Measurements from ENCODE around the gene MYL1.

The MYL1 gene

GRCh38 chr2:210267698-210268097 is 47.3 kb downstream of the MYL1 start:
- DNase-seq (ENCODE audit: low read depth in 2 of 2) = no peak

- no peak for DNase-seq (ENCODE audit: low read depth in 2 of 2)
These were observed 50.7 kb downstream of the MYL1 start for GRCh38 chr2:210264282-210264681.

GRCh38 chr2:210263841-210264240 is 51.1 kb downstream of the MYL1 start:
- no peak for DNase-seq (ENCODE audit: low read depth in 2 of 2)

- DNase-seq (ENCODE audit: low read depth in 2 of 2) = no peak
These were observed 52.9 kb downstream of the MYL1 start for GRCh38 chr2:210262036-210262435.

- no peak for DNase-seq (ENCODE audit: low read depth in 2 of 2)
These were observed 55.3 kb downstream of the MYL1 start for GRCh38 chr2:210259687-210260086.

- no peak for DNase-seq (ENCODE audit: low read depth in 2 of 2)
These were observed 62.0 kb downstream of the MYL1 start for GRCh38 chr2:210252699-210253606.

- no peak for DNase-seq (ENCODE audit: low read depth in 2 of 2)
These were observed 64.4 kb downstream of the MYL1 start for GRCh38 chr2:210250622-210251021.

All from stimulated activated CD4-positive, alpha-beta T cell treated with anti-CD3 and anti-CD28 coated beads, Interleukin-1b, Interleukin-23, amount 100 ng/mL, for 1 hour (primary cell).